ENCODE results near the gene ZNF157. TPM values are rescaled to one million over a fixed set of nuclear protein-coding genes. Genes with fewer than 3 reads are reported as not detected.

ZNF157 gene
- total RNA-seq, 2 experiments from 2014 or later: 1.0 to 1.4 TPM

DNA sequence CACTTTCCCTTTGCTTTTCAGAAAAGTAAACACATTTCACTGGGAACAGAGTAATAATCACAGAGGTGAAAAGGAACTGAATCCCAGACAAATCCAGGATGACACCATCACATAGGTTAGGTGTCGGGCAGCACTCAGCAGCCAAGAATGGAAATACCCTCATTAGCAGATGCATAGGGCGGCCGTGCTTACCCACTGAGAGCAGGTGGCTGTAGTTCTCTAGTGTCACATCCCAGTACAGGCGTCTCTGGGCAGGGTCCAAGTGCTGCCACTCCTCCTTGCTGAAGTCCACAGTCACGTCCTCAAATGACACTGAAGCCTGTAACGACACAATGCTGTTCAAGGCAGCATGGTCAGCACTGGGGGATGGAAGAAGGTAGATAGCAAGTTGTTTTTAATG, 85.7 kb downstream of the ZNF157 start:
- Histone ChIP-seq H3K9me2 (ENCODE audit: insufficient read depth, low read length) (no peaks in the 10 kb centered on the region), H3K27ac (ENCODE audit: low read depth, low read length, poor library complexity, severe bottlenecking) (no peak overlapping the region), H2AFZ (ENCODE audit: low read length) (no peak overlapping the region), H3K4me2 (ENCODE audit: low read length) (no peak overlapping the region), H3K9me3 (ENCODE audit: low read length) (no peaks in the 10 kb centered on the region), H3K79me2 (ENCODE audit: insufficient read depth, low read depth, low read length) (no peaks in the 10 kb centered on the region), H4K20me1 (ENCODE audit: insufficient read depth, low read length) (no peaks in the 10 kb centered on the region), H3K4me3 (ENCODE audit: low read depth, low read length, poor library complexity, severe bottlenecking) (no peak overlapping the region), H3K36me3 (ENCODE audit: insufficient read depth, low read length) (peaks cover 40% of the 10 kb centered on the region), H3K4me1 (ENCODE audit: insufficient read depth, low read length, poor library complexity, severe bottlenecking) (no peaks in the 10 kb centered on the region)
- intact Hi-C loops (cut with micrococcal nuclease; ENCODE audit: unreplicated experiment): no loop called here
- BruUV-seq (replicated peaks): no TSS peak
- ChIA-PET POLR2A (no interaction called here), CTCF (ENCODE audit: unreplicated experiment) (no interaction called here)
- DNase-seq (ENCODE audit: low spot score): no peak
- TF ChIP-seq, protein P1, sequence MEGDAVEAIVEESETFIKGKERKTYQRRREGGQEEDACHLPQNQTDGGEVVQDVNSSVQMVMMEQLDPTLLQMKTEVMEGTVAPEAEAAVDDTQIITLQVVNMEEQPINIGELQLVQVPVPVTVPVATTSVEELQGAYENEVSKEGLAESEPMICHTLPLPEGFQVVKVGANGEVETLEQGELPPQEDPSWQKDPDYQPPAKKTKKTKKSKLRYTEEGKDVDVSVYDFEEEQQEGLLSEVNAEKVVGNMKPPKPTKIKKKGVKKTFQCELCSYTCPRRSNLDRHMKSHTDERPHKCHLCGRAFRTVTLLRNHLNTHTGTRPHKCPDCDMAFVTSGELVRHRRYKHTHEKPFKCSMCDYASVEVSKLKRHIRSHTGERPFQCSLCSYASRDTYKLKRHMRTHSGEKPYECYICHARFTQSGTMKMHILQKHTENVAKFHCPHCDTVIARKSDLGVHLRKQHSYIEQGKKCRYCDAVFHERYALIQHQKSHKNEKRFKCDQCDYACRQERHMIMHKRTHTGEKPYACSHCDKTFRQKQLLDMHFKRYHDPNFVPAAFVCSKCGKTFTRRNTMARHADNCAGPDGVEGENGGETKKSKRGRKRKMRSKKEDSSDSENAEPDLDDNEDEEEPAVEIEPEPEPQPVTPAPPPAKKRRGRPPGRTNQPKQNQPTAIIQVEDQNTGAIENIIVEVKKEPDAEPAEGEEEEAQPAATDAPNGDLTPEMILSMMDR (conservative IDR thresholded peaks at IDR 0.05; ENCODE audit: low read length): no peak
- no peak for TF ChIP-seq EZH2phosphoT487 (IDR thresholded peaks at IDR 0.05; ENCODE audit: borderline replicate concordance, low read depth, low read length)

DNA sequence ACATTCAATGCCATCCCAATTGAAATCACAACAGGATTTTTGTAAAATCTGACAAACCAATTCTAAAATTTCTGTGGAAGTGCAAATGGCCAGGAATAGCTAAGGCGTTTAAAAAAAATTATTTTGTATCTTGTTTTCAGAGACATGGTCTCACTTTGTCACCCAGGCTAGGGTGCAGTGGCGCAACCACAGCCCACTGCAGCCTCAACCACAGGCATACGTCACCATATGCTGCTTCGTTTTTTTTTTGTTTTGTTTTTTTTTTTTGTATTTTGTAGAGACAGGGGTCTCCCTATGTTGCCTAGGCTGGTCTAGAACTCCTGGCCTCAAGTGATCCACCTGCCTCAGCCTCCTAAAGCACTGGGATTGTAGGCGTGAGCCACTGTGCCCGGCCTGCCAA, 88.2 kb downstream of the ZNF157 start:
- no peaks in the 10 kb centered on the region for H3K4me1 ChIP-seq (ENCODE audit: insufficient read depth, low read length, poor library complexity, severe bottlenecking)
- CTCF ChIA-PET (ENCODE audit: unreplicated experiment): no interaction called here
- no peaks in the 10 kb centered on the region for H3K9me3 ChIP-seq (ENCODE audit: low read length)
- H3K9me2 ChIP-seq (ENCODE audit: insufficient read depth, low read length): no peaks in the 10 kb centered on the region
- H3K4me2 ChIP-seq (ENCODE audit: low read length): no peak overlapping the region
- POLR2A ChIA-PET: no interaction called here
- no peak for DNase-seq (ENCODE audit: low spot score)
- TF ChIP-seq EZH2phosphoT487 (IDR thresholded peaks at IDR 0.05; ENCODE audit: borderline replicate concordance, low read depth, low read length): no peak
- TF ChIP-seq, protein P1 (conservative IDR thresholded peaks at IDR 0.05; ENCODE audit: low read length): no peak
- H2AFZ ChIP-seq (ENCODE audit: low read length): no peak overlapping the region
- peaks cover 21% of the 10 kb centered on the region for H3K36me3 ChIP-seq (ENCODE audit: insufficient read depth, low read length)
- H4K20me1 ChIP-seq (ENCODE audit: insufficient read depth, low read length): no peaks in the 10 kb centered on the region
- no peaks in the 10 kb centered on the region for H3K79me2 ChIP-seq (ENCODE audit: insufficient read depth, low read depth, low read length)
- no peak overlapping the region for H3K27ac ChIP-seq (ENCODE audit: low read depth, low read length, poor library complexity, severe bottlenecking)
- BruUV-seq (replicated peaks): no TSS peak
- H3K4me3 ChIP-seq (ENCODE audit: low read depth, low read length, poor library complexity, severe bottlenecking): no peak overlapping the region
- intact Hi-C loops (cut with micrococcal nuclease; ENCODE audit: unreplicated experiment): no loop called here

DNA sequence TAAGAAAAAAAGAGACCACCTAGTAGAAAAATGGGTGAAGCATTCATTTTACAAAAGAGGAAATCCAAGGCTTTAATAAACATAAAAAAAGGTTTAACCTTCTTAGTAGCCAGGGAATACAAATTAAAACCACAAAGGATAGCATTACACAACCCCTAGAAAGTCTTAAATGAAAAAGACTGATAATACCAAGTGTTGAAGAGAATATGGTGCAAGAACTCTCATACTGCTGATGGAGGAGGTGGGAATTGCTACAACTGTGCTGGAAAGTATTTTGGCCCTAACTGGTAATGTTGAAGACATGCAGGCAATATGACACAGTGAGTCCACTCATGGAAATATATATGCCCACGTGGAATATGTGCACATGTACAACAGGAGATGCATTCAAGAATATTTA, 90.2 kb downstream of the ZNF157 start:
- POLR2A ChIA-PET: no interaction called here
- TF ChIP-seq, protein P1 (conservative IDR thresholded peaks at IDR 0.05; ENCODE audit: low read length): no peak
- TF ChIP-seq EZH2phosphoT487 (IDR thresholded peaks at IDR 0.05; ENCODE audit: borderline replicate concordance, low read depth, low read length): no peak
- CTCF ChIA-PET (ENCODE audit: unreplicated experiment): no interaction called here
- peaks cover 21% of the 10 kb centered on the region for H3K36me3 ChIP-seq (ENCODE audit: insufficient read depth, low read length)
- no peaks in the 10 kb centered on the region for H3K4me1 ChIP-seq (ENCODE audit: insufficient read depth, low read length, poor library complexity, severe bottlenecking)
- no peak for DNase-seq (ENCODE audit: low spot score)
- H3K4me3 ChIP-seq (ENCODE audit: low read depth, low read length, poor library complexity, severe bottlenecking): no peak overlapping the region
- H4K20me1 ChIP-seq (ENCODE audit: insufficient read depth, low read length): no peaks in the 10 kb centered on the region
- H3K79me2 ChIP-seq (ENCODE audit: insufficient read depth, low read depth, low read length): no peaks in the 10 kb centered on the region
- BruUV-seq (replicated peaks): no TSS peak
- H3K27ac ChIP-seq (ENCODE audit: low read depth, low read length, poor library complexity, severe bottlenecking): no peak overlapping the region
- no peak overlapping the region for H3K4me2 ChIP-seq (ENCODE audit: low read length)
- intact Hi-C loops (cut with micrococcal nuclease; ENCODE audit: unreplicated experiment): no loop called here
- no peak overlapping the region for H2AFZ ChIP-seq (ENCODE audit: low read length)
- H3K9me2 ChIP-seq (ENCODE audit: insufficient read depth, low read length): no peaks in the 10 kb centered on the region
- H3K9me3 ChIP-seq (ENCODE audit: low read length): no peaks in the 10 kb centered on the region

Small RNA genes lying within 50 kb of the gene (small RNA-seq; reads per million reads assigned to genes)
- 0.26 reads per million for gene SNORA11C

Other genes starting within 250 kb of the ZNF157 start
- 139 TPM in 2 replicates for gene NDUFB11, start 225.9 kb upstream of the ZNF157 start, total RNA-seq (2014; rRNA removed; shearing (Covaris generic))
- gene NDUFB11, start 225.9 kb upstream of the ZNF157 start, total RNA-seq (2022): 76.8 and 78.1 TPM in 2 replicates
- gene RBM10, start 225.4 kb upstream of the ZNF157 start, total RNA-seq (2014; rRNA removed; shearing (Covaris generic)): 40.1 and 45.6 TPM in 2 replicates
- gene RBM10, start 225.4 kb upstream of the ZNF157 start, total RNA-seq (2022): 44.9 and 46.6 TPM in 2 replicates
- gene UBA1, start 176.7 kb upstream of the ZNF157 start, total RNA-seq (2014; rRNA removed; shearing (Covaris generic)): 137 and 169 TPM in 2 replicates
- 294 and 296 TPM in 2 replicates for gene UBA1, start 176.7 kb upstream of the ZNF157 start, total RNA-seq (2022)
- gene CDK16, start 151.9 kb upstream of the ZNF157 start, total RNA-seq (2014; rRNA removed; shearing (Covaris generic)): 49.3 and 68.5 TPM in 2 replicates
- 86.1 and 98.9 TPM in 2 replicates for gene CDK16, start 151.9 kb upstream of the ZNF157 start, total RNA-seq (2022)
- 46.5 and 49.3 TPM in 2 replicates for gene USP11, start 137.6 kb upstream of the ZNF157 start, total RNA-seq (2014; rRNA removed; shearing (Covaris generic))
- 91.8 and 106 TPM in 2 replicates for gene USP11, start 137.6 kb upstream of the ZNF157 start, total RNA-seq (2022)
- 8.4 and 10.7 TPM in 2 replicates for gene ZNF41, start 112.6 kb downstream of the ZNF157 start, total RNA-seq (2014; rRNA removed; shearing (Covaris generic))
- 9.7 and 10.7 TPM in 2 replicates for gene ZNF41, start 112.6 kb downstream of the ZNF157 start, total RNA-seq (2022)
- 13.2 and 28.9 TPM in 2 replicates for gene ARAF, start 190.6 kb downstream of the ZNF157 start, total RNA-seq (2014; rRNA removed; shearing (Covaris generic))
- 52.4 and 58.2 TPM in 2 replicates for gene ARAF, start 190.6 kb downstream of the ZNF157 start, total RNA-seq (2022)
- gene TIMP1, start 211.9 kb downstream of the ZNF157 start, total RNA-seq (2014; rRNA removed; shearing (Covaris generic)): not detected in 2 replicates
- gene TIMP1, start 211.9 kb downstream of the ZNF157 start, total RNA-seq (2022): 0.83 TPM in 1 of 2 replicates, not detected in the other
- gene SYN1, start 249.3 kb downstream of the ZNF157 start, total RNA-seq (2014; rRNA removed; shearing (Covaris generic)): not detected in 2 replicates
- gene SYN1, start 249.3 kb downstream of the ZNF157 start, total RNA-seq (2022): not detected in 2 replicates